ENCODE results near the gene FAM13A. TPM values are rescaled to one million over a fixed set of nuclear protein-coding genes. Genes with fewer than 3 reads are reported as not detected.
A peak's percentile ranks its signal among the peaks of the same experiment; 100 is the strongest.

FAM13A gene
- total and polyA plus RNA-seq, 9 of the 15 experiments (the other 6 are each of a cell fraction or from before 2014, with no cell fraction given), result 11.3 to 23.3 (median 14.7) TPM

- TF ChIP-seq IRF9 (tag; IDR thresholded peaks at IDR 0.05) (no peak), CEBPG (CRISPR knock-in tag; IDR thresholded peaks at IDR 0.05) (no peak), CEBPG (tag; conservative IDR thresholded peaks at IDR 0.05 in 1 of 2, IDR thresholded peaks at IDR 0.05 in 1 of 2) (peak in 1 of 2 experiments; percentile 50; a peak in 2 of 4 replicates), ZKSCAN1 (IDR thresholded peaks at IDR 0.05; ENCODE audit: low read depth, low read length) (no peak), ZNF121 (CRISPR knock-in tag; conservative IDR thresholded peaks at IDR 0.05) (no peak), ZNF140 (CRISPR knock-in tag; IDR thresholded peaks at IDR 0.05) (no peak), RFX5 (IDR thresholded peaks at IDR 0.05; ENCODE audit: low read depth, low read length) (no peak), ZFX (CRISPR knock-in tag; IDR thresholded peaks at IDR 0.05) (no peak), HOMEZ (CRISPR knock-in tag; IDR thresholded peaks at IDR 0.05) (no peak), ZNF518B (CRISPR knock-in tag; IDR thresholded peaks at IDR 0.05) (no peak), ZNF24 (IDR thresholded peaks at IDR 0.05) (0 out of 2 replicates have a peak, but pooled peaks have one; percentile 29), TCFL5 (CRISPR knock-in tag; conservative IDR thresholded peaks at IDR 0.05) (no peak)
Observed at GRCh38 chr4:88963817-88964216, 93.2 kb downstream of the FAM13A start (continued).

All from K562 (cell line).